Common myeloid progenitor, CD34-positive (primary cell): Measurements from ENCODE around the gene RAX2.

ENCODE experiments used
- CTCF ChIA-PET: fragments of 350-600 bp; sonication (Branson Sonifier 250); formaldehyde crosslinking; loops from one replicate; lab custom pipeline; 2021; ENCODE audit warnings: antibody characterized with exemption; lab: Charles Lee
- POLR2A ChIA-PET: fragments of 350-600 bp; sonication (Branson Sonifier 250); formaldehyde crosslinking; loops from one replicate; lab custom pipeline; 2021; ENCODE audit warnings: antibody characterized with exemption; lab: Charles Lee
- DNase-seq, 3 donors: peaks; one replicate each; pipeline versions ENCODE4 v3.0.0 to v3.0.0-alpha.2; 2013
- H3K27ac ChIP-seq, 2 experiments: 1 replicate in 1 of 2; 2 replicates in 1 of 2; pipeline ENCODE4 v1.7.0; 2013; ENCODE audit warnings: inconsistent platforms in 2 of 2, low read length in 2 of 2, mild to moderate bottlenecking in 2 of 2, low read depth in 1 of 2, moderate library complexity in 1 of 2; ENCODE audit not compliant: severe bottlenecking in 2 of 2, insufficient read depth in 1 of 2, poor library complexity in 1 of 2
- H3K27me3 ChIP-seq, 5 experiments: replicated peaks in 2 of 5; 1 replicate in 3 of 5; 2 replicates in 2 of 5; pipeline versions ENCODE4 v1.6.1 to v1.7.0; 2013; ENCODE audit warnings: low read length in 4 of 5, mild to moderate bottlenecking in 2 of 5, moderate library complexity in 2 of 5, inconsistent platforms in 1 of 5; ENCODE audit not compliant: insufficient read depth in 5 of 5, control insufficient read depth in 4 of 5
- H3K36me3 ChIP-seq, 4 experiments: 1 replicate in 2 of 4; 2 replicates in 2 of 4; pipeline versions ENCODE4 v1.6.1 to v1.7.0; 2013; ENCODE audit warnings: low read length in 3 of 4, control low read depth in 1 of 4, mild to moderate bottlenecking in 1 of 4; ENCODE audit not compliant: control insufficient read depth in 4 of 4, insufficient read depth in 4 of 4
- H3K4me1 ChIP-seq, 4 experiments: 1 replicate in 3 of 4; 2 replicates in 1 of 4; pipeline versions ENCODE4 v1.6.1 to v1.7.1; 2013; ENCODE audit warnings: low read length in 3 of 4, mild to moderate bottlenecking in 3 of 4, control low read depth in 1 of 4, inconsistent platforms in 1 of 4, moderate library complexity in 1 of 4; ENCODE audit not compliant: control insufficient read depth in 4 of 4, insufficient read depth in 4 of 4; ENCODE audit errors: control extremely low read depth in 1 of 4
- H3K4me3 ChIP-seq, 7 experiments: 1 replicate in 4 of 7; 2 replicates in 3 of 7; pipeline versions ENCODE4 v1.5.1 to v1.7.0; 2013; ENCODE audit warnings: mild to moderate bottlenecking in 7 of 7, low read length in 6 of 7, moderate library complexity in 6 of 7, inconsistent platforms in 2 of 7, low read depth in 2 of 7, control low read depth in 1 of 7; ENCODE audit not compliant: insufficient read depth in 4 of 7, control insufficient read depth in 1 of 7; ENCODE audit errors: extremely low read depth in 1 of 7
- H3K9me3 ChIP-seq, 5 experiments: 1 replicate in 4 of 5; 2 replicates in 1 of 5; pipeline versions ENCODE4 v1.6.1 to v1.7.1; 2013; ENCODE audit warnings: low read length in 4 of 5, mild to moderate bottlenecking in 2 of 5, inconsistent platforms in 1 of 5, low read depth in 1 of 5, moderate library complexity in 1 of 5; ENCODE audit not compliant: control insufficient read depth in 4 of 5, insufficient read depth in 2 of 5; ENCODE audit errors: control extremely low read depth in 1 of 5
- WGBS: methylation state at CpG from one replicate; pipeline ENCODE4 v1.1.5; 2013; ENCODE audit not compliant: insufficient coverage; 5-methylcytosine and 5-hydroxymethylcytosine counted together

Gene RAX2

GRCh38 chr19:3792114-3792513 is 20.1 kb upstream of the RAX2 start:
- Histone ChIP-seq H3K4me1 (no peaks in the 10 kb centered on the region), H3K36me3 (no peaks in the 10 kb centered on the region), H3K27me3 (no peaks in the 10 kb centered on the region), H3K9me3 (peaks cover 0 to 14% (median 7%) of the 10 kb centered on the region in 5 experiments), H3K4me3 (no peak overlapping the region), H3K27ac (no peak overlapping the region)
- WGBS = 93% methylated on average over 2 of the region's 3 CpGs
- POLR2A ChIA-PET = interaction anchor here (0.6 kb wide), 1 partner anchor 901 kb away, joined by 4 read pairs; no protein-coding TSS in a partner anchor
- CTCF ChIA-PET = interaction anchor here (0.6 kb wide), 1 partner anchor 8 kb away, joined by 4 read pairs; no protein-coding TSS in a partner anchor
- DNase-seq = no peak

DNA sequence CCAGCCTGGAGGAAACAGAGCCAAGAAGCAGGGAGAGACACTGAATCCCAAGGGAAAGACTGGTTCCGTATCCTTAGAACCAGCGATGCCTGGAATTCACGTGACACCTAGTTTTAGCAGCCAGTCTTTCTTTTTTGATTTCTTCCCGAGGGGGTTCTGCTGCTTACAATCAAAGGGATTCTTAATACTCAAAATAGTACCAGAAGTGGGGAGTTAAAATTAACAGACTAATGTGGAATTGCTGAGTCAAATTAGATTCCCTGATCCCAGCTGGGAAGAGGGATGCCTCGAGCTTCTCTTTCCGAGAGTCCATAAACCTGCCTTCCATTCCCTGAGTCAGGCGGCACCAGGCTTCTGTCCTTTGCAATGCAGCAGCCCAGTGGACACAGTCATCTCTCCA is 18.9 kb upstream of the RAX2 start:
- no peak overlapping the region for H3K27ac ChIP-seq
- no peaks in the 10 kb centered on the region for H3K36me3 ChIP-seq
- DNase-seq = no peak
- ChIA-PET POLR2A (no interaction called here), CTCF (no interaction called here)
- no peaks in the 10 kb centered on the region for H3K4me1 ChIP-seq
- H3K4me3 ChIP-seq = no peak overlapping the region
- no peaks in the 10 kb centered on the region for H3K27me3 ChIP-seq
- H3K9me3 ChIP-seq = peaks cover 0 to 5% (median 0%) of the 10 kb centered on the region in 5 experiments
- 96% methylated on average over 6 of the region's 7 CpGs for WGBS

DNA sequence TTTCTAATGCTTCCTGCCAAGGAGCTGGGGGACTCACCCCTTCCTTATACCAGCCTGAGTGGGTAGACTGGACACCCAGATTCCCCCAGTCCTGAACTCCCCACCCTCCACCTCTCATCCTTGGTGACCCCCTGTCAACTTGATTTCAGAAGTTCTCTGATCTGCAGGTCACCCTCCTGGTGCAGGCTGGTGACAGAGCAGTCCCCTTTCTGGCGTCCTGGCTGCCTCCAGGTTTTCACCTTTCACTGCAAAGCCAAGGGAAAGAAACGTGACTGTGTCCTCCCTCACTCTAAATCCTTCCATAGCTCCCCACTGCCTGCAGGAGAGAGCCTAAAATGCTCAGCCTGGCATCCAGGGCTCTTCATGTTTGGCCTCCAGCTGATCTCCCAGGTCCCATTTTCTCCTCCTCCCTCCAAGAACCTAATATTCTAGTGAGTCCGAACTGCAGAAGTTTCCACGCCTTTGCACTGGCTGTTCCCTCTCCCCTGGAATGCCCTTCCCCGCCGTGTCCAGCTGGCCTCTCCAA is 18.2 kb upstream of the RAX2 start:
- peaks cover 0 to 4% (median 0%) of the 10 kb centered on the region in 5 experiments for H3K9me3 ChIP-seq
- CTCF ChIA-PET = interaction anchor here (1.6 kb wide), 1 partner anchor 31 kb away, joined by 3 read pairs; no protein-coding TSS in a partner anchor
- H3K27ac ChIP-seq = no peak overlapping the region
- 83% methylated on average over 6 of the region's 6 CpGs for WGBS
- H3K4me1 ChIP-seq = peaks cover 0 to 6% (median 5%) of the 10 kb centered on the region in 4 experiments
- H3K4me3 ChIP-seq = no peak overlapping the region
- POLR2A ChIA-PET = no interaction called here
- H3K27me3 ChIP-seq = no peaks in the 10 kb centered on the region
- DNase-seq = no peak
- no peaks in the 10 kb centered on the region for H3K36me3 ChIP-seq

DNA sequence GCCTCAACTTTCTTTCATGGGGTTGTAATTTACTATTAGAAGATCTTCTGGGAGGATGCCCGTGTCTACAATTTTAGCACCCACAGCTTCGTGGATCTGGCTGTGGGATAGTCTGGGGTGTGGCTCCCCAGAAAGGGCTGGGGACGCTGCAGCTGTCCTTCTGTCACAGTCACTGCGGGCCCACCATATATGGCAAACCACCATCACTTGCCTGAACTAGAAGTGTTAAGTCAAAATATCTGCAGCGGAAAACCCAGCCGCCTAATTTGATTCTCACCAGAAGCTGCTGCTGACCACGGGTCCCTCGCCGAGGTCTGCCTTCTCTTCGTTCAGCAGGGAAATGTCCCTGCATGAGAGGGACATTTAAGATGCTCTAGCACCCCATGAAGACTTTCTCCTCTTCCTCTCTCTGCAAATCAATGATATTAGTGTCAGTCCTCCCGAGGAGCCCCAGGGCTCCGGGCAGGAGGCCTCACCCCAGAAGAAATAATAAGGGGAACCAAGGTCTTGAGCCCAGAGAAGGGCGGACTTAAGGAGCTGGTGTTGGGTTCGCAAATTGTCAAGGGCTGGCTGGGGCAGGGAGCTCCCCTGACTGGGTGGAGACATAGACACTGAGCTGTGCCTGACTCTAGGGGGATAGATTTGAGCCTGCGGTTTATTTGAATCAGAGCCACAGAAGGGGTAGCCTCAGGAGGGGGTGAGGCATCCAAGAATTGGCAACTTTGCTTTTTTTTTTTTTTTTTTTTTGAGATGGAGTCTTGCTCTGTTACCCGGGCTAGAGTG is 17.2 kb upstream of the RAX2 start:
- Histone ChIP-seq H3K4me1 (peaks cover 0 to 16% (median 15%) of the 10 kb centered on the region in 4 experiments), H3K4me3 (no peak overlapping the region), H3K27ac (no peak overlapping the region), H3K27me3 (no peaks in the 10 kb centered on the region), H3K36me3 (peaks cover 0 to under 1% (median 0%) of the 10 kb centered on the region in 4 experiments), H3K9me3 (peaks cover 0 to 4% (median 0%) of the 10 kb centered on the region in 5 experiments)
- ChIA-PET POLR2A (interaction anchor here (1.1 kb wide), 1 partner anchor 9 kb away, joined by 4 read pairs; no protein-coding TSS in a partner anchor), CTCF (interaction anchor here (0.7 to 1.6 kb wide), 4 partner anchors 8 to 32 kb away, joined by 3 read pairs; no protein-coding TSS in a partner anchor)
- no peak for DNase-seq
- WGBS = 74% methylated on average over 8 of the region's 16 CpGs

- Histone ChIP-seq H3K4me3 (peak within 1 kb of the TSS; percentile 57 to 95 (median 79)), H3K27ac (peak within 1 kb of the TSS in 1 of 2 experiments; percentile 47), H3K4me1 (peaks cover 0 to 17% (median 15%) of the 10 kb centered on the region in 4 experiments), H3K36me3 (peaks cover 3 to 30% (median 20%) of the 10 kb centered on the region in 4 experiments), H3K9me3 (peaks cover 0 to 25% (median 10%) of the 10 kb centered on the region in 5 experiments), H3K27me3 (no peaks in the 10 kb centered on the region)
- WGBS = under 1% methylated on average over 49 of the region's 101 CpGs
- ChIA-PET CTCF (interaction anchor here (1.3 kb wide), 2 partner anchors 32 to 36 kb away, joined by 3 read pairs; no protein-coding TSS in a partner anchor), POLR2A (no interaction called here)
- peak; percentile 73 to 92 (median 88) for DNase-seq
Measured at GRCh38 chr19:3785938-3786824, 14.2 kb upstream of the RAX2 start, which contains the start of gene MATK. TSS of gene MATK (minus strand) at chr19:3786381. CDS start at chr19:3785135, 1,246 bp downstream.

- ChIA-PET POLR2A (no interaction called here), CTCF (interaction anchor here (1.1 kb wide), 1 partner anchor 33 kb away, joined by 3 read pairs; no protein-coding TSS in a partner anchor)
- H3K4me3 ChIP-seq = peak overlapping the region; percentile 57 to 95 (median 79)
- H3K4me1 ChIP-seq = peaks cover 0 to 17% (median 15%) of the 10 kb centered on the region in 4 experiments
- H3K36me3 ChIP-seq = peaks cover 3 to 35% (median 22%) of the 10 kb centered on the region in 4 experiments
- peak in 2 of 3 donors; percentile 20 to 40 for DNase-seq
- H3K27me3 ChIP-seq = no peaks in the 10 kb centered on the region
- under 1% methylated on average over 34 of the region's 47 CpGs for WGBS
- H3K27ac ChIP-seq = peak overlapping the region in 1 of 2 experiments; percentile 47
- H3K9me3 ChIP-seq = peaks cover 0 to 25% (median 10%) of the 10 kb centered on the region in 5 experiments
Measured at GRCh38 chr19:3785451-3785937, 13.5 kb upstream of the RAX2 start.
